Right hindlimb (tissue), 1 donor: Measurements from ENCODE around the gene OSBPL9.
"Not testable (repeated sequence)": the region's sequence is repeated elsewhere in the genome, so short reads cannot be mapped to it uniquely, and the experiment has no call there.

ENCODE experiments used
- DNase-seq: peaks from one replicate; pipeline ENCODE4 v3.0.0-alpha.2; 2018

Gene OSBPL9

DNA sequence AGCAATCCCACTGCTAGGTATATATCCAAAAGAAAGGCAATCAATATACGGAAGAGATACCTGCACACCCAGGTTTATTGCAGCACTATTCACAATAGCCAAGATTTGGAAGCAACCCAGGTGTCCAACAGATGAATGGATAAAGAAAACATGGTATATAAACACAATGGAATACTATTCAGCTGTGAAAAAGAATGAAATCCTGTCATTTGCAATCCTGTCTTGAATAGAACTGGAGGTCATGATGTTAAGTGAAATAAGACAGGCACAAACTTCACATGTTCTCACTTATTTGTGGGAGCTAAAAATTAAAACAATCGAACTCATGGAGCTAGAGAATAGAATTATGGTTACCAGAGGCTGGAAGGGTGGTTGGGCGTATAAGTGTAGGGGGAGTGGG, 101.0 kb downstream of the OSBPL9 start:
- no peak for DNase-seq

DNA sequence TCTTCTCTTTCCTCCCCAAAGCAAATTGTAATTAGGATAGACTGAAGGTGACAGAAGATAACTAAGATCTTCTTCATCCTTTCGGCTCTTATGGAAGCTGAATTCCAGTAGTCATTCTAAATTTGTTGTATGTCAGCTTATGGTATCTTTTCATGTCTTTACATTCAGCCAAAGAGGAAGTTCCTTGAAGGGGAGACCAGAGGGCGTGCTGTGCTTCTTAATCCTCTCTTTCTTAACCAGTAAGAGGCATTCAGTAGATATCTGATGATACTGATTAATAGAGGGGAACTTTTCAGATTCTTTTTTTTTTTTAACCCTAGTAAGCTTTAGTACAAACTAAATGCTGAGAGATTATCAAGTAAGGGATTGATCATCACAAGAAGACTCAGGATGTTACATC, 102.3 kb downstream of the OSBPL9 start:
- DNase-seq: no peak

GRCh38 chr1:51724797-51725196, 107.9 kb downstream of the OSBPL9 start:
- no peak for DNase-seq

- DNase-seq: no peak
Measured at GRCh38 chr1:51726051-51726450, 109.2 kb downstream of the OSBPL9 start.

- DNase-seq: no peak
Measured at GRCh38 chr1:51726544-51727225, 109.8 kb downstream of the OSBPL9 start.

- DNase-seq: no peak
Measured at GRCh38 chr1:51727366-51727765, 110.5 kb downstream of the OSBPL9 start.

- no peak for DNase-seq
Measured at GRCh38 chr1:51728611-51729155, 111.8 kb downstream of the OSBPL9 start.

DNA sequence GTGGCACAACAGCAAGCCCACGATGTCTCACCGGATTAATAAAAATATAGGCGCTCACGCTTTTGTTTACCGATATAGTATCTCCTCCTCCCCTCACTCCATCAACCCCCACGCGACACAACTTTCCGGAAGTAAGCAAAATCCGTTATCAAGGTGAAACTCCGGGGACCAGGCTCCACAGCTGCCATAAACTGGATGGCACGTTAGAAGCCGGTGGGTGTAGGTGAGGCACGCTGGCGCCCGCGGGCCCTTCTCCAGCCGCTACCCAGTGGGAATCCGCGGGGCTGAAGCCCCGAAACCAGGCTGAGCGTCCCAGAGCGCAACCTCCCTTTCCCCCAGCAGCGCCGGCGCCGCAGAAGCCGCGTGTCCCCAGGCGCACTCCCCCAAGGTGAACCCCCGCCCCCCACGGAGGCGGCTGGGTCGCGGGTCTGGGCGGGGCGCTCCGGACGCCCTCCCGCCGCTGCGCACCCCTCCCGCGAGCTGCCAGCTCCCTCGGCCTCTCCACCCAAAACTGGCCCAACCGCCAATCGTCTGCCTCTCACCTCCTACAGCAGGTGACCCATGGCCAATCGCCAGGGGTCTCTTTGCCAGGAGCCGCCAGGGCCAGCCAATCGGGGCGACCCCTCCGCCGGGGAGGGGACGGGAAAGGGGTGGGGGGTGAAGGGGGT, 112.4 kb downstream of the OSBPL9 start:
- peak; percentile 84 for DNase-seq

DNA sequence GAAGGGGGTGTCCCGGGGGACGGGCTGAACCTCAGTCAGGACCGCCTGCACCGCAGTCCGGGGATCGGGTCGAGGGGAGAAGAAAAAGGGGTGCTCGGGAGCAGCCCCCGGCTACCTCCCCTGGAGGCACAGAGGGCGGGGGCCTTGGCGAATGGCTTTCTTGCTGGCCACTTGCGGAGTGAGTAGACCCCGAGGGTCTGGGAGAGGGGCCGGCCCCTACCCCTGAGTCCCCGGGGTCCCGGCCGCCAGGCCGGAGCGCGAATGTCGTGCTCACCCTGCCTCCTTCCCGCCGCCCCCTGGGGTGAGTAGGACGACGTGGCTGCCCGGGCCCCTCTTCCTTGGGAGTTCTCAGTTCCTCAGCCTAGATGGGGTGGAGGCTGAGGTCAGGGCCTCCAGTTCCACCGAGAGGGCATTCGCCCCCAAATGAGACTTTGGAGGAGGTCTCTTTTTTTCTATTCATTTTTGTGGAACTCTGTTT, 113.0 kb downstream of the OSBPL9 start:
- DNase-seq: no peak

- DNase-seq: no peak
Measured at GRCh38 chr1:51731998-51732397, 115.1 kb downstream of the OSBPL9 start.

- no peak for DNase-seq
Measured at GRCh38 chr1:51732701-51733425, 116.0 kb downstream of the OSBPL9 start.

- DNase-seq: not testable (repeated sequence)
Measured at GRCh38 chr1:51733426-51733774, 116.5 kb downstream of the OSBPL9 start.

- DNase-seq: no peak
Measured at GRCh38 chr1:51733793-51734522, 117.1 kb downstream of the OSBPL9 start.

GRCh38 chr1:51734896-51735745, 118.2 kb downstream of the OSBPL9 start:
- DNase-seq: no peak

- DNase-seq: no peak
Measured at GRCh38 chr1:51735746-51736254, 118.9 kb downstream of the OSBPL9 start.

DNA sequence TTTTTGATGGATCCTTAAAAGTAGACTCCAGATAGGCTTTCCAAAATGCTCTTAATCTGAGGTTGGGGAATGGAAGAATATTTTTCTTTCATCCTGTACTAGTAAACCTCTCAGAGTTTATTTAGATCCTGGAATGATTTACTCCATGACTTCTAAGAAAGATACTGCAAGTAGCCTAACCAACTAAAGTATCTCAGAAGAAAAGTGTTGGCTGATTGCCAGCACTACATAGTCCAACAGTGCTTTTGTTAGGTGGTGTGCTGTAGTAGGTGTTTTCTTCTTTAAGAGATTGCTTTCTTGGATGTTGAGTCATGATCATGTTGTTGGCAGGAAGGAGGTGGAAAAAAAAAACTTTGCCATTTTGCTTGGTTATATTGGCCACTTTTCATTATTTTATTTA, 119.8 kb downstream of the OSBPL9 start:
- DNase-seq: no peak

GRCh38 chr1:51738681-51739080, 121.8 kb downstream of the OSBPL9 start:
- no peak for DNase-seq

DNA sequence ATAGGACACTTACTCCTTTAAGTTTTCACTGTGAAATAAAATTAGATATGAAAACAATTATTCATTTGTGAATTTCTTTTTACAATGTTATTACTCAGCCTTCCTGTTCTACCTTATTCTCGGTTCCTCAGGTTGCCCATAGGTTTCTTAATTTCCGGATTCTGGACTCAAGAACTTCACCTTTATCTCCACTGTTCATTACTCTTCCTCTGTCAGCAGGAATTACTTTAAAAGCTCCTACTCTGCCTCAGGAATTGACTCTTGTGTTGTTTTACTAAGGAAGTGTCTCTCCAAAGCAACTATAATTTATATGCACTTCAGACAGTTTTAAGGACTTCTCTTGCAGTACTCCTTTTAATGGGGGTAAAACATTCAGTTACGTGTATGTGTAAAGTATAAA, 123.8 kb downstream of the OSBPL9 start:
- DNase-seq: no peak

DNA sequence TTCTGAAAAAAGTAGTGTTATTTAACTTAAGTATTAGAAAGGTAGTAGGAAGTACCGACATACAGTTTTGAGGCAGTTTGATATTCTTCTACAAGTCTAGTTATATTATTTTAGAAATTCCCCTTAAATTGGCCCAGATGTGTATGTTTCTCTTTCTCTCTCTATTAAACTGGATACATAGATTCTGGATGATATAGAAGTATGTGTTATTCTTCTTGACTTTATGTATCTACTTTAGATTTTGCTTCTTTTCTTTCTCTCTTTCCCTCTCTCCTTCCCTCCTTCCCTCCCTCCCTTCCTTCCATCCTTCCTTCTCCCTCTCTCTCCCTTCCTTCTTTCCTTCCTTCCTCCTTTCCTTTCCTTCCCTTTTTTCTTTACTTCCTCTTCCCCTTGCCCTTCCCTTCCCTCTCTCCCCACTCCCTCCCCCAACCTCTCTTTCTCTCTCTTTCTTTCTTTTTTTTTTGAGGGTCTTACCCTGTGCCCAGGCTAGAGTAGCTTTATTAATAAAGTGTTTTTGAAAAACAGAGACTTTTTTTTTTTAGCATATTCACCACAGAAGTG, 124.3 kb downstream of the OSBPL9 start:
- DNase-seq: no peak

- no peak for DNase-seq
Measured at GRCh38 chr1:51744506-51745303, 127.8 kb downstream of the OSBPL9 start.

DNA sequence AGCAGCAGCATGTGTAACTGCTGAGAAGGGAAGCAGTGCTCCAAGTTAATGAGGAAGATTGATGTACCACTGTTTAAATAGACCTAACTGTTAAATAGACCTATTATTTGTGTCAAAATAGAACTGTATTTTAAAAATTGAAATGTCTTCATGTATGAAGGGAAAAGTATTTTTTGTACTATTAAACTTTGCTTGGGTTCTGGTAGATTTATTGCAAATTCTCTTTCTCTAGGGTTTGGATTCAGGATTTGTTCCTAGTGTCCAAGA, 128.3 kb downstream of the OSBPL9 start:
- DNase-seq: no peak
